Cardiac septum (tissue), 1 donor: ENCODE results near the gene KDM5A. TPM values are rescaled to one million over a fixed set of nuclear protein-coding genes. Genes with fewer than 3 reads are reported as not detected.

ENCODE experiments used
- total RNA-seq: library from RNA; stranded (reverse); fragmentation: NEBNext Ultra II Directional; extraction: Animal tissue kit (Norgen Biotek cat#: 25700); gene quantifications from one replicate; pipeline ENCODE4 v1.2.1, GENCODE V29; 2021
- donor health status: DM: no; HTN: no; CAD: no.

The KDM5A gene
- total RNA-seq, 1 donor from 2014 or later, result 35.3 TPM

Other genes with a start within 250 kb of the KDM5A start
- gene SLC6A12, start 175.2 kb downstream of the KDM5A start, total RNA-seq, result 2.7 TPM
- gene SLC6A13, start 126.5 kb downstream of the KDM5A start, total RNA-seq, result 6.1 TPM
- gene CCDC77, start 12.3 kb upstream of the KDM5A start, total RNA-seq, result 2.2 TPM
- gene B4GALNT3, start 70.6 kb upstream of the KDM5A start, total RNA-seq, result 65.3 TPM